ENCODE results near the gene YEATS2.

YEATS2 gene

DNA sequence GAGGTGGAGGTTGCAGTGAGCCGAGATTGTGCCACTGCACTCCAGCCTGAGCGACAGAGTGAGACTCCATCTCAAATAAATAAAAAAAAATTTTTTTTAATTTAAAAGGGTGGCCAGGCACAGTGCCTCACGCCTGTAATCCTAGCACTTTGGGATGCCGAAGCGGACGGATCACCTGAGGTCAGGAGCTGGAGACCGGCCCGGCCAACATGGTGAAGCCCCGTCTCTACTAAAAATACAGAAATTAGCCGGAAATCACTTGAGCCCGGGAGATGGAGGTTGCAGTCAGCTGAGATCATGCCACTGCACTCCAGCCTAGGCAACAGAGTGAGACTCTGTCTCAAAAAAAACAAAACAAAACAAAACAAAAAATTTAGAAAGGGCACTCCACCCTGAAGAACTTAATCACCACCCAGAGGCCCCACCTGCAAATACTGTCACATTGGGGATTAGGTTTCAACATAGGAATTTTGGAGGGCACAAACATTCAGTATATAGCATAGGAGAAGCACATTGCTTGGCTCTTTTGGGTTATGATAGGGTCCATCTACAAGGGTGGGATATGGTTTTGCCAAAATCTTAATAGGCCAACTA, 7.1 kb upstream of the YEATS2 start:
- H3K4me1 ChIP-seq (ENCODE audit: control insufficient read depth, insufficient read depth, low read length), result no peaks in the 10 kb centered on the region
- no peaks in the 10 kb centered on the region for H3K9me3 ChIP-seq (ENCODE audit: control insufficient read depth, insufficient read depth, low read depth, low read length)
- H3K27ac ChIP-seq (ENCODE audit: extremely low read depth, low read depth, low read length), result no peak overlapping the region
- CTCF ChIA-PET, result no interaction called here
- H3K36me3 ChIP-seq (ENCODE audit: control insufficient read depth in 2 of 2, insufficient read depth in 1 of 2, low read length in 2 of 2), result no peaks in the 10 kb centered on the region
- POLR2A ChIA-PET, result no interaction called here
- TF ChIP-seq, protein P1, sequence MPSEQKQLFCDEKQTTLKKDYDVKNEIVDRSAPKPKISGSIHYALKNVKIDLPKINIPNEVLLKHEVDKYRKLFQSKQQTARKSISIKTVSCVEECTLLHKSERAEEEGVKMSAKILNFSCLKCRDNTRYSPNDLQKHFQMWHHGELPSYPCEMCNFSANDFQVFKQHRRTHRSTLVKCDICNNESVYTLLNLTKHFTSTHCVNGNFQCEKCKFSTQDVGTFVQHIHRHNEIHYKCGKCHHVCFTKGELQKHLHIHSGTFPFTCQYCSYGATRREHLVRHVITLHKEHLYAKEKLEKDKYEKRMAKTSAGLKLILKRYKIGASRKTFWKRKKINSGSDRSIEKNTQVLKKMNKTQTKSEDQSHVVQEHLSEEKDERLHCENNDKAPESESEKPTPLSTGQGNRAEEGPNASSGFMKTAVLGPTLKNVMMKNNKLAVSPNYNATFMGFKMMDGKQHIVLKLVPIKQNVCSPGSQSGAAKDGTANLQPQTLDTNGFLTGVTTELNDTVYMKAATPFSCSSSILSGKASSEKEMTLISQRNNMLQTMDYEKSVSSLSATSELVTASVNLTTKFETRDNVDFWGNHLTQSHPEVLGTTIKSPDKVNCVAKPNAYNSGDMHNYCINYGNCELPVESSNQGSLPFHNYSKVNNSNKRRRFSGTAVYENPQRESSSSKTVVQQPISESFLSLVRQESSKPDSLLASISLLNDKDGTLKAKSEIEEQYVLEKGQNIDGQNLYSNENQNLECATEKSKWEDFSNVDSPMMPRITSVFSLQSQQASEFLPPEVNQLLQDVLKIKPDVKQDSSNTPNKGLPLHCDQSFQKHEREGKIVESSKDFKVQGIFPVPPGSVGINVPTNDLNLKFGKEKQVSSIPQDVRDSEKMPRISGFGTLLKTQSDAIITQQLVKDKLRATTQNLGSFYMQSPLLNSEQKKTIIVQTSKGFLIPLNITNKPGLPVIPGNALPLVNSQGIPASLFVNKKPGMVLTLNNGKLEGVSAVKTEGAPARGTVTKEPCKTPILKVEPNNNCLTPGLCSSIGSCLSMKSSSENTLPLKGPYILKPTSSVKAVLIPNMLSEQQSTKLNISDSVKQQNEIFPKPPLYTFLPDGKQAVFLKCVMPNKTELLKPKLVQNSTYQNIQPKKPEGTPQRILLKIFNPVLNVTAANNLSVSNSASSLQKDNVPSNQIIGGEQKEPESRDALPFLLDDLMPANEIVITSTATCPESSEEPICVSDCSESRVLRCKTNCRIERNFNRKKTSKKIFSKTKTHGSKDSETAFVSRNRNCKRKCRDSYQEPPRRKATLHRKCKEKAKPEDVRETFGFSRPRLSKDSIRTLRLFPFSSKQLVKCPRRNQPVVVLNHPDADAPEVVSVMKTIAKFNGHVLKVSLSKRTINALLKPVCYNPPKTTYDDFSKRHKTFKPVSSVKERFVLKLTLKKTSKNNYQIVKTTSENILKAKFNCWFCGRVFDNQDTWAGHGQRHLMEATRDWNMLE (tag by site-specific recombination; conservative IDR thresholded peaks at IDR 0.05; ENCODE audit: low read depth), result no peak
- TF ChIP-seq KLF1 (tag by site-specific recombination; IDR thresholded peaks at IDR 0.05), result peak; percentile 24; the same call in 1 of the 2 replicates
- H3K4me3 ChIP-seq (ENCODE audit: low read depth, low read length), result no peak overlapping the region

GRCh38 chr3:183692436-183692835, 5.2 kb upstream of the YEATS2 start:
- Histone ChIP-seq H3K36me3 (ENCODE audit: control insufficient read depth in 2 of 2, insufficient read depth in 1 of 2, low read length in 2 of 2) (no peaks in the 10 kb centered on the region), H3K4me3 (ENCODE audit: low read depth, low read length) (no peak overlapping the region), H3K4me1 (ENCODE audit: control insufficient read depth, insufficient read depth, low read length) (no peaks in the 10 kb centered on the region), H3K27ac (ENCODE audit: extremely low read depth, low read depth, low read length) (no peak overlapping the region), H3K9me3 (ENCODE audit: control insufficient read depth, insufficient read depth, low read depth, low read length) (no peaks in the 10 kb centered on the region)
- ChIA-PET POLR2A (no interaction called here), CTCF (no interaction called here)
- no peak for TF ChIP-seq ZNF768 (tag by site-specific recombination; IDR thresholded peaks at IDR 0.05)
- no peak for TF ChIP-seq KLF7 (tag by site-specific recombination; IDR thresholded peaks at IDR 0.05; ENCODE audit: borderline replicate concordance)
- no peak for TF ChIP-seq ZBTB26 (tag by site-specific recombination; optimal IDR thresholded peaks at IDR 0.05)
- TF ChIP-seq, protein P2, sequence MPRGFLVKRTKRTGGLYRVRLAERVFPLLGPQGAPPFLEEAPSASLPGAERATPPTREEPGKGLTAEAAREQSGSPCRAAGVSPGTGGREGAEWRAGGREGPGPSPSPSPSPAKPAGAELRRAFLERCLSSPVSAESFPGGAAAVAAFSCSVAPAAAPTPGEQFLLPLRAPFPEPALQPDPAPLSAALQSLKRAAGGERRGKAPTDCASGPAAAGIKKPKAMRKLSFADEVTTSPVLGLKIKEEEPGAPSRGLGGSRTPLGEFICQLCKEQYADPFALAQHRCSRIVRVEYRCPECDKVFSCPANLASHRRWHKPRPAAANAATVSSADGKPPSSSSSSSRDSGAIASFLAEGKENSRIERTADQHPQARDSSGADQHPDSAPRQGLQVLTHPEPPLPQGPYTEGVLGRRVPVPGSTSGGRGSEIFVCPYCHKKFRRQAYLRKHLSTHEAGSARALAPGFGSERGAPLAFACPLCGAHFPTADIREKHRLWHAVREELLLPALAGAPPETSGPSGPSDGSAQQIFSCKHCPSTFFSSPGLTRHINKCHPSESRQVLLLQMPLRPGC (tag by site-specific recombination; IDR thresholded peaks at IDR 0.05), result no peak
- TF ChIP-seq ZNF530 (tag by site-specific recombination; IDR thresholded peaks at IDR 0.05; ENCODE audit: low read depth), result no peak
- no peak for TF ChIP-seq ZBTB8A (tag by site-specific recombination; IDR thresholded peaks at IDR 0.05)
- no peak for TF ChIP-seq SP3 (tag by site-specific recombination; IDR thresholded peaks at IDR 0.05)
- no peak for TF ChIP-seq HOXC10 (CRISPR knock-in tag; IDR thresholded peaks at IDR 0.05)
- TF ChIP-seq MEIS1 (CRISPR knock-in tag; IDR thresholded peaks at IDR 0.05; ENCODE audit: borderline replicate concordance), result no peak
- no peak for TF ChIP-seq TRIM28 (IDR thresholded peaks at IDR 0.05; ENCODE audit: borderline replicate concordance, low read length)
- no peak for TF ChIP-seq GLIS1 (tag by site-specific recombination; IDR thresholded peaks at IDR 0.05)
- TF ChIP-seq ZNF596 (tag by site-specific recombination; IDR thresholded peaks at IDR 0.05), result no peak
- TF ChIP-seq PRDM1 (tag by site-specific recombination; IDR thresholded peaks at IDR 0.05), result no peak
